ENCODE data around the gene CCNG2. TPM values are rescaled to one million over a fixed set of nuclear protein-coding genes. Genes with fewer than 3 reads are reported as not detected.

CCNG2 gene
- total and polyA plus RNA-seq, 2 of the 4 experiments (the other 2 are of a cell fraction), result 11.3 to 14.9 TPM

GRCh38 chr4:77143091-77143490 lies 13.9 kb upstream of the CCNG2 start:
- ChIA-PET POLR2A (ENCODE audit: unreplicated experiment) (no interaction called here), CTCF (no interaction called here)
- no peaks in the 10 kb centered on the region for H3K9me1 ChIP-seq (ENCODE audit: insufficient read depth, low read length)
- H2BK20ac ChIP-seq (ENCODE audit: low read depth, low read length), result no peak overlapping the region
- WGBS, 2 experiments (ENCODE audit: extremely low coverage in 2 of 2, insufficient read length in 1 of 2), result no CpG with 5 or more reads among the region's 3 CpGs
- DNase-seq, result no peak
- no peak overlapping the region for H2BK5ac ChIP-seq (ENCODE audit: low read depth, low read length, poor library complexity, severe bottlenecking)
- H2AK9ac ChIP-seq (replicated peaks; ENCODE audit: low read depth, low read length, poor library complexity), result no peak overlapping the region
- no peak overlapping the region for H3K4ac ChIP-seq (ENCODE audit: low read depth, low read length)
- H3K18ac ChIP-seq (ENCODE audit: low read depth, low read length), result no peak overlapping the region
- H3K27ac ChIP-seq (ENCODE audit: insufficient read depth, low read length), result no peak overlapping the region
- no peaks in the 10 kb centered on the region for H3K79me1 ChIP-seq (ENCODE audit: low read depth in 1 of 2, low read length in 2 of 2)
- H4K8ac ChIP-seq (ENCODE audit: low read depth in 2 of 2, low read length in 2 of 2), result no peak overlapping the region
- H3K9me3 ChIP-seq (ENCODE audit: control insufficient read depth, insufficient read depth, low read length), result no peaks in the 10 kb centered on the region
- H3K14ac ChIP-seq (replicated peaks; ENCODE audit: low read depth, low read length), result no peak overlapping the region
- no peaks in the 10 kb centered on the region for H3K36me3 ChIP-seq (ENCODE audit: control insufficient read depth, insufficient read depth, low read length)
- no peak for ATAC-seq (ENCODE audit: low read depth)
- H2BK15ac ChIP-seq (ENCODE audit: low read depth, low read length), result no peak overlapping the region
- peaks cover 15% of the 10 kb centered on the region for H3K27me3 ChIP-seq (ENCODE audit: control insufficient read depth, insufficient read depth, low read length)
- no peak overlapping the region for H3K56ac ChIP-seq (ENCODE audit: extremely low read depth, insufficient read depth, low read length)
- H4K20me1 ChIP-seq (ENCODE audit: insufficient read depth, low read length), result no peaks in the 10 kb centered on the region
- no peak overlapping the region for H3K9ac ChIP-seq (ENCODE audit: low read depth, low read length)
- no peak overlapping the region for H3K4me3 ChIP-seq (ENCODE audit: insufficient read depth, low read depth, low read length)
- no TSS peak for BruUV-seq (replicated peaks)
- H3K23ac ChIP-seq (ENCODE audit: low read depth, low read length), result no peak overlapping the region
- dilution Hi-C loops (cut with HindIII; ENCODE audit: low sequenced_read_pairs, unreplicated experiment) (no loop called here), in situ Hi-C loops (cut with MboI; ENCODE audit: low sequenced_read_pairs) (no loop called here), intact Hi-C loops (cut with micrococcal nuclease) (loop anchor here (5.0 kb wide), 1 partner anchor 41 kb away; no protein-coding TSS in a partner anchor)
- no peak overlapping the region for H4K5ac ChIP-seq (ENCODE audit: low read depth, low read length)
- no peak overlapping the region for H2AFZ ChIP-seq (replicated peaks; ENCODE audit: low read length, poor library complexity)
- H2BK120ac ChIP-seq (ENCODE audit: low read depth, low read length), result no peak overlapping the region
- H2AK5ac ChIP-seq (ENCODE audit: low read depth, low read length), result no peak overlapping the region
- H3K4me2 ChIP-seq (ENCODE audit: low read depth, low read length), result no peak overlapping the region
- H3K4me1 ChIP-seq (ENCODE audit: control insufficient read depth, insufficient read depth, low read length), result no peaks in the 10 kb centered on the region
- no peak overlapping the region for H4K91ac ChIP-seq (ENCODE audit: insufficient read depth, low read depth, low read length)
- TF ChIP-seq BHLHE40 (IDR thresholded peaks at IDR 0.05; ENCODE audit: low read depth, low read length), result no peak
- no peak for TF ChIP-seq NFE2L2 (IDR thresholded peaks at IDR 0.05; ENCODE audit: low read depth, low read length)
- no peak for TF ChIP-seq CTCF (conservative IDR thresholded peaks at IDR 0.05; ENCODE audit: low read depth, low read length)
- no peak for TF ChIP-seq MAZ (IDR thresholded peaks at IDR 0.05; ENCODE audit: borderline replicate concordance, low read depth, low read length)
- TF ChIP-seq RAD21 (IDR thresholded peaks at IDR 0.05; ENCODE audit: low read length), result no peak
- no peak for TF ChIP-seq FOS (IDR thresholded peaks at IDR 0.05; ENCODE audit: low read depth, low read length)
- no peak for TF ChIP-seq CHD1 (IDR thresholded peaks at IDR 0.05; ENCODE audit: low read depth, low read length)
- no peak for TF ChIP-seq ELK1 (IDR thresholded peaks at IDR 0.05; ENCODE audit: borderline replicate concordance, low read depth, low read length)
- TF ChIP-seq POLR2A (IDR thresholded peaks at IDR 0.05; ENCODE audit: low read depth, low read length), result no peak
- no peak for TF ChIP-seq SMC3 (IDR thresholded peaks at IDR 0.05; ENCODE audit: low read depth, low read length)
- no peak for TF ChIP-seq CEBPB (IDR thresholded peaks at IDR 0.05; ENCODE audit: low read depth, low read length)
- no peak for TF ChIP-seq MXI1 (IDR thresholded peaks at IDR 0.05; ENCODE audit: borderline replicate concordance, low read depth, low read length)
- no peak for TF ChIP-seq RFX5 (IDR thresholded peaks at IDR 0.05; ENCODE audit: low read depth, low read length)
- TF ChIP-seq MAFK (IDR thresholded peaks at IDR 0.05; ENCODE audit: low read depth, low read length), result no peak
- no peak for TF ChIP-seq RCOR1 (IDR thresholded peaks at IDR 0.05; ENCODE audit: insufficient replicate concordance, low read length)

All from IMR-90 (cell line).